GM18870 (cell line): ENCODE measurements around the gene KCTD11.

Source experiments
- ATAC-seq: cut with Tn5 transposase; IDR thresholded peaks from one replicate; pipeline ENCODE4 v1.9.1; 2021; ENCODE audit warnings: moderate library complexity; ENCODE audit not compliant: unreplicated experiment

Gene KCTD11

DNA sequence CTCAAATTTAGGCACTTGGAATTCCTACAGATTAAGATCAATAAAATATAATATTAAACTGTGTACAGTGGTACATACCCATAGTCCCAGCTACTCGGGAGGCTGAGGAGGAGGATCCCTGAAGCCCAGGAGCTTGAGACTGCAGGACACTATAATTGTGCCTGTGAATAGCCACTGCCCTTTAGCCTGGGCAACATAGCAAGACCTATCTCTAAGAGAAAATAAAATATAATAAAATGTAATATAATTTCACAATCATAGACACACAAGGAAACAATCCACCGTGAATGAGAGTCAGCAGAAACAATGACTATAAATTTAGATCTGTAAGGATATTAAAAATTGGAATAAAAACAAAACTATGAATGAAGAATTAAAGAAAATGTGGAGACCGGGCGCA, 18.9 kb downstream of the KCTD11 start:
- ATAC-seq: no peak

DNA sequence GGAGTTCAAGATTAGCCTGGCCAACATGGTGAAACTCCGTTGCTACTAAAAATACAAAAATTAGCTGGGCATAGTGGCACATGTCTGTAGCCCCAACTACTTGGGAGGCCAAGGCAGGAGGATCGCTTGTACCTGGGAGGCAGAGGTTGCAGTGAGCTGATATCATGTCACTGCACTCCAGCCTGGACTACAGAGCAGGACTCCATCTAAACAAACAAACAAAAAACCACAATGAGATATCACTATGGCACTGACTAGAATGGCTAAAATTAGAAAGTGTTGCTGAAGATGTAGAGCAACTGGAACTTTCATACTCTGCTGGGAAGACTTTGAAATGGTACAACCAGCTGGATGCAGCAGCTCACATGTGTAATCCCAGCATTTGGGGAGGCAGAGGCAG, 22.4 kb downstream of the KCTD11 start:
- no peak for ATAC-seq

DNA sequence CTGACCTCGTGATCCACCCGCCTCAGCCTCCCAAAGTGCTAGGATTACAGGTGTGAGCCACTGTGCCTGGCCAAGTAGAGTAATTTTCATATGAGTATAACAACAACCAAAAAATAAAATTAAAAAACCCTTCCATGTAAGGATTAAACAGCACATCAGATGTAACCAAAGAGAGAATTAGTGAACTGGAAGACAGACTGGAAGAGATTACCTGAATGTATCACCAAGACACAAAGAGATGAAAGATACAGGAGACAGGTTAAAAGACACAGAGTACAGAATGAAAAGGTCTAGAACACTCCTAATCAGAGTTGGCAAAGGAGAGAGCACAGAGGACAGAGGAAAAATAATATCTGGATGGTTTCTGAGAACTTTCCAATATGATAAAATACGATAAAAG, 27.2 kb downstream of the KCTD11 start:
- no peak for ATAC-seq

DNA sequence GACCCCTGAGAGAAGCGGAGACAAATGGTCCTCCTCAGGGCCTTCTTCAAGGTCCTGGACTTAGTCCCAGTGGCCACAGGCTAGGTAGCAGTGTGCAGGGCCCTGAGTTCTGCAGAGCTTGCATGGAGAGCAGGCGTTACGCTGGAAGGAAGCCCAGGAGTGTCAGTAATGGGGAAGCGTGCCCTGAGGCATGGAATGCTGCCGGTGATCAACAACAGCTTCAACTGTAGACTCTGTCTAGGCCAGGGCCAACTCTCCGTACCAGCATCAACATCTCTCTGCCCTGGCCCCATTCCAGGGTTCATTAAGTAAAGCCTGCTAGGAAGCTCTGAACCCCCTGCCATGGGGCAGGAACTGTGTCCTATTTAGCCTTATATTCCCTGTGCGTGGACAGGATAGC, 28.4 kb downstream of the KCTD11 start:
- ATAC-seq: no peak

DNA sequence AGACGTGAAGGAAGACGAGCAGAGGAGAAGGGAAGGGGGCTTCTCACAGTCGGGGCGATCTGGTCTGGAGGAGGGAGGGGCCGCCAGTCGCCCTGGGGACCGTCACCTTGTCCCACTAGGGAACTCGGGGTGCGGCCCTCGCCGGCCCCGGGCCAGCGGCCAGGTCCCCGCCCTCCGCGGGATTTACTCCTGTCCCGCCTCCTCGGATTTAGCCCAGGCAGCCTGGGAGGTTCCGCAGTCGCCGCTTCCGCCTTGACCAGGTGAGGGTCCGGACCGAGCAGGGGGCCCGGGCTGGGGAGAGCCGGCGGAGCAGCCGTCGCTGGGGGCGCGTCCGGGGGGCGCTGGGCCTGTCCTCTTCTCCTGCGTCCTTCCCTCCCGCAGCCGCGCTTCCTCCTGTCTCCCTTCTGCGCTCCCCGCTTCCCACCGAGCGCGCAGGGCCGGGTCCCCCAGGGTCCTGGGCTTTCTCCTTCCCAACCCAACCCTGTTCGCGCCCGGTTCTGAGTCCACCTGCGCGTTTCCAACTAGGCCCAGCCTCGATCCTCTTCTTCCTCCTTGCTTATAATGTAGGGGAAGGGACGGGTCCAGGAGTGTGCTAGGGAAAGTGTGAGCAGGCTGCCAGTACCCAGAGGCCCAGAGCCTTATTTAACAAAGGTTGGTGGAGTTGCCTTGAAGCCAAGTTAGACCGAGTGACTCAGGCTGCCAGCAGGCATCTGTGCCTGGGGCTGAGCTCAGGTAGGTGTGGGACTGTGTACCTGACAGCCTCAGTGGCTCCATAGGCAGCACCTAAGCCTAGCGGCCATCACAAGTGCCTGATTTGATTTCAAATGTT, 29.1 kb downstream of the KCTD11 start, which contains the start of gene TNK1:
TNK1 (plus strand) TSS at position 235 of the 829 bp plus-strand sequence. CDS start 1,838 bp downstream, outside the sequence.
- ATAC-seq: no peak

DNA sequence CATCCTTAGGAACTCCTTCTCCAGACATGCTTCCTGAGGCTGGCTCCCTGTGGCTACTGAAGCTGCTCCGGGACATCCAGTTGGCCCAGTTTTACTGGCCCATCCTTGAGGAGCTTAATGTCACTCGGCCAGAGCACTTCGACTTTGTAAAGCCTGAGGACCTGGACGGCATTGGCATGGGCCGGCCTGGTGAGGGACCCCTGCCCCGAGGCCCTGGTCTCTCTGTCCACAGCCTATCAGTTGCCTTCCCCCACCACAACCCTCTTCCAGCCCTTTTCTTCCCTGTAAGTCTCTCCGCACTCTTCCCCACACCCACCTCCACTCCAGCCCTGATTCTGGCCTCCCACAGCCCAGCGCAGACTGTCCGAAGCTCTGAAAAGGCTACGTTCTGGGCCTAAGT, 30.9 kb downstream of the KCTD11 start:
- no peak for ATAC-seq

DNA sequence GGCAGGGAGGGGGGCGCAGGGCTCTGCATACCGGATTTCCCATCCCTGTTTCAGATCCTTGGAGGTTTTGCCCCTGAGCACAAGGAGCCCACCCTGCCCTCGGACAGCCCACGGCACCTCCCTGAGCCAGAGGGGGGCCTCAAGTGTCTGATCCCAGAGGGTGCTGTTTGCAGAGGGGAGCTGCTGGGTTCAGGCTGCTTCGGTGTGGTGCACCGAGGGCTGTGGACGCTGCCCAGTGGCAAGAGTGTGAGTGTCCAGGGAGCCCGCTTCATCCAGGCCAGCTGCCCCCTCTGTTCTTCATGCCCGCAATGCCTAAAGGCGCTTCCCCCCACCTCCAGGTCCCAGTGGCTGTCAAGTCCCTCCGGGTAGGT, 31.4 kb downstream of the KCTD11 start:
- no peak for ATAC-seq

DNA sequence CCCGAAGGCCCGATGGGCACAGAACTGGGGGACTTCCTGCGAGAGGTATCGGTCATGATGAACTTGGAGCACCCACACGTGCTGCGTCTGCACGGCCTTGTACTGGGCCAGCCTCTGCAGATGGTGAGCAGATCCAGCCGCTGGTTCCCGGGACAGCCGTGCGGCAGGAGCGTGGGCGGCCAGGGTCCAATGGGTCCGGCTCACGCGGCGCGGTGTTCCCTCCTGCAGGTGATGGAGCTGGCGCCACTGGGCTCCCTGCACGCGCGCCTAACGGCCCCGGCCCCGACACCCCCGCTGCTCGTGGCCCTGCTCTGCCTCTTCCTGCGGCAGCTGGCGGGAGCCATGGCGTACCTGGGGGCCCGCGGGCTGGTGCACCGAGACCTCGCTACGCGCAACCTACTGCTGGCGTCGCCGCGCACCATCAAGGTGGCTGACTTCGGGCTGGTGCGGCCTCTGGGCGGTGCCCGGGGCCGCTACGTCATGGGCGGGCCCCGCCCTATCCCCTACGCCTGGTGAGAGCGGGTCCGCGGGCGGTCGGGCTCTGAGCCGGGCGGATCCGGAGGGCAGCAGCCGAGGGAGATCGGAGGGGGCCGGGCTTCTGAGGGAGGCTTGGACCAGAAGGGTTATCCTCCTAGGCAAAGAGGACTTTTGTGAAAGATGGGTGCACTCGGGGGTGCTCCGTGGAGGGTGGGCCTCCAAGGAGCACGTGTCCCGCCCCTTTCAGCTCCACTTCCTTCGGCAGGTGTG, 32.0 kb downstream of the KCTD11 start:
- ATAC-seq: no peak

DNA sequence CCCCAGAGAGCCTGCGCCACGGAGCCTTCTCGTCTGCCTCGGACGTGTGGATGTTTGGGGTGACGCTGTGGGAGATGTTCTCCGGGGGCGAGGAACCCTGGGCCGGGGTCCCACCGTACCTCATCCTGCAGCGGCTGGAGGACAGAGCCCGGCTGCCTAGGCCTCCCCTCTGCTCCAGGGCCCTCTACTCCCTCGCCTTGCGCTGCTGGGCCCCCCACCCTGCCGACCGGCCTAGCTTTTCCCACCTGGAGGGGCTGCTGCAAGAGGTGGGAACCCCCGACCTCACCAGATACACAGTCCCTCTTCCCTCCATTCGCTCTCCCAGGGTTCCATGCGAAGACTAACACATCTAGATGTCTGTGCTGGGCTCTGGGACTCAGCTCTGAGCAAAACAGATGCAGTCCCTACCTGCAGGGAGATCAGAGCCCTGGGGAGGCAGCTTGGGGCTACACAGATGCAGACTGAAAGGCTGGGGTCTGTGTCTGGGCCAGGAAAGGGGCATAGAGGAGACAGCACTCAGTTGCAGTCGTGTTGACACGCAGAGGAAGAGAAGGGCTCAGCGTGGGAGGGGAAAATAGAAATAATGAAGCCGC, 32.6 kb downstream of the KCTD11 start:
- no peak for ATAC-seq

DNA sequence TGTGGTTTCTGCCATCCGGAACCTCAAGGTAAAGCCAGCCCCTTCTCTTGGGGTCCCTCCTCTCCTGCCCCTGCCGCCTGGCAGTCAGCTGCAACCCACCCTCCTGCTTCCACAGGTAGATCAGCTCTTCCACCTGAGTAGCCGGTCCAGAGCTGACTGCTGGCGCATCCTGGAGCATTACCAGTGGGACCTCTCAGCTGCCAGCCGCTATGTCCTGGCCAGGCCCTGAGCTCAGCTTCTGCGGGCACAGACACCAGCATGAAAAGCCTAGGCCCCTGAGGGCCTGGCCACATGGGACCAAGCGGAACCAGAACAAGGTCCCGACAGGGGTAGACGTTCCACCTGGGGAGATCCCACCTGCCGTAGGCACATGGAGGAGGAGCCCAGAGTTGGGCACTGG, 36.9 kb downstream of the KCTD11 start:
- ATAC-seq: no peak

DNA sequence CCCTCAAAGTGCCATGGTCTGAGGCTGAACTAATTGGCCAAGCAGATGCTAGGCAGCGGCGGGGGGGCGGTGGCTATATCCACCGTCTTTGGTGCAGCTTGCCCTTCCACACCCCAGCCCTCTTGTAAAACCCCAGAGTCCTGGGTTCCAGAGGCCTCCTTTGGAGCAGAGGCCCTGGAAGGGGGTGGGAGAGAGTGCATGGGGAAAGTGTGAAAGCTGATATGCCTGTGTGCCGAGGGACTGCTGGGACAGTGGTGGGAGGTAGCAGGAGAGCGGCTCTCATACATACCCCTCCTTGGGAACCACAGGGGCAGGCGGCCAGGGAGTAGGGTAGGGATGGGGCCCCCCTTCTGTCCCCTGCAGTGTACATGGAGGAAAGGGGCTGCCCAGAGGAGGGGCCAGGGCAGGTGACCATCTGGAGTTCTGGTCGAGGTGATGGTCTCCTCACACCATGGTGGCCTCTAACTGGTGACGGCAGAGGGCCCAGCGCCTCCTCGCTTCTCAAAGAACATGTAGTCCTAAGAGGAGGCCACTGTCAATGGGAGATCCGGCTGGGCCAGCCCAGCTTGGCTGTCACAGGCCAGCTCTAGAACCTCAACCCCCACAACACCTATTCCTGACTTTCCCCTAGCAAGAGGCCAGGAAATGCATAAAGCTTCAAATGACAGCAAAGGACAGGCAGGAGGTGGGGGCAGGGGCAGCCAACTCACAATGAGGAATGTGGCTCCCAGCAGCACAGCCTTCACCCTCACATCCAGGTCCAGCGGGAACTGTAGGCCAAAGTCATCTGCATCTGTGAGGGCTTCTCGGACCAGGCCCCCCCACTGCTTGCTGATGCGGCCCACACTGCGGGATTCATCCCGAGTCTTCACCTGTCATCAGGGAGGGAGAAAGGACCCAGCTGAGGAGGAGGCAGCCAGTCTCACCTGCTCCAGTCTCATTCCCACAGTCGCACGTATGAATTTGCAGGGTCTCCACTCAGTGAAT, 38.3 kb downstream of the KCTD11 start:
- no peak for ATAC-seq

DNA sequence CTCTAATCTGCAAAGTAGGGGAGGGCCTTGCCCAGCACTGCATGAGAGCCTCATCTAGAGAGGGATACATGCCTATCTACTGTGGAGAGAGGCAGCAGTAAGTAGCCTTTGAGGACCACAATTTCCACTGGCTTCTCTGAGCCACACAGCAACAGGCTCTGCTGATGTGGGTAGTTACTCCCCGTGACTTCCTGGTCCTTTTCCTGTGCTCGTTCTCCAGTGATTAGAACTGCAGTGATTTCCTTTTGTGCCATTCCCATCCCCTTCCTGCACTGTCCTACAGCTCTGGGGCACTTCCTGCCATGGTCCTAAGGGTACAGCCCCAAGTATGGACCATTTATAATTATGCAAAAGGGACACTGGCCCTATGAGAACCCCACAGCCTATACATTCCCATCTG, 39.3 kb downstream of the KCTD11 start:
- ATAC-seq: no peak

DNA sequence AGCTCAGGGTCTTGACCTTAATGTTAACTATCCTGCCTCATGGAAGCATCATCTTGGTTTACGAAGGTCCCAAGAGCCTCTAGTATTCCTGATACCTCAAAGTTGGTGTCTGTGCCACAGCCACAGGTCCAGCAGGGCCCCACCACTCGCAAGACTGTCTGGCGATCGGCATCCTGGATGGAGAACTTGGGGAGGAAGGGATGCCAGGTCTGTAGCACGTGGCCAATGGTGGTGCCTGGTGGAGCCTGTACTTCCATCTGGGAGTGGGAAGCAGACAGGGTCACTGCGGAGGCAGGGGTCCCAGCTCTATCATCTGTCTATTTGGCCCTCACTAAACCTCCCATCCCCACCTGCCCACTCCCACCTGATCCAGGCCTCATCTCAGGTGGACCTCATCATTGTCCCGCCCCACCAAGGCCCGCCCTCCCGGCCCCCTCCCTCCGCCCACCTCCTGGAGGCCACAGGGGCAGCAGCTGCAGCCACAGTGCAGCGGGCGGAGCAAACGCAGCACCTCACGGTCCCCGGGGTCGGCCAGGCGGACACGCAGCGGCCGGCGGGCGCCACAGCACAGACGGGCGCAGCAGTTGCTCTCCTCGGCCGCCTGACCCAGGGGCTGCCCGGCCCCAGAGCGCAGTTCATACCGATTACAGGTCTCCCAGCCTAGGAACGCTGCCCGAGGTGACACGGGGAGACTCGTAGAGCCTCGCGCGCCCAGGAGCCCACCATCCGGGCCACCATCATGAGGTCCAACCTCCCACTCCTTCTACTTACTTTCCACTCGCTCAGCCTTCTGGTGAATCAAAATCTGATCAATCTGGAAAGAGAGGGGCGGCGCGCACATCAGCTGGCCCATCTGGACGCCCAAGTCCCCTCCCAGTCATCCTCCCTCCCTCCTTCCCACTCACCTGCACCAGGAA, 41.0 kb downstream of the KCTD11 start:
- ATAC-seq: no peak

DNA sequence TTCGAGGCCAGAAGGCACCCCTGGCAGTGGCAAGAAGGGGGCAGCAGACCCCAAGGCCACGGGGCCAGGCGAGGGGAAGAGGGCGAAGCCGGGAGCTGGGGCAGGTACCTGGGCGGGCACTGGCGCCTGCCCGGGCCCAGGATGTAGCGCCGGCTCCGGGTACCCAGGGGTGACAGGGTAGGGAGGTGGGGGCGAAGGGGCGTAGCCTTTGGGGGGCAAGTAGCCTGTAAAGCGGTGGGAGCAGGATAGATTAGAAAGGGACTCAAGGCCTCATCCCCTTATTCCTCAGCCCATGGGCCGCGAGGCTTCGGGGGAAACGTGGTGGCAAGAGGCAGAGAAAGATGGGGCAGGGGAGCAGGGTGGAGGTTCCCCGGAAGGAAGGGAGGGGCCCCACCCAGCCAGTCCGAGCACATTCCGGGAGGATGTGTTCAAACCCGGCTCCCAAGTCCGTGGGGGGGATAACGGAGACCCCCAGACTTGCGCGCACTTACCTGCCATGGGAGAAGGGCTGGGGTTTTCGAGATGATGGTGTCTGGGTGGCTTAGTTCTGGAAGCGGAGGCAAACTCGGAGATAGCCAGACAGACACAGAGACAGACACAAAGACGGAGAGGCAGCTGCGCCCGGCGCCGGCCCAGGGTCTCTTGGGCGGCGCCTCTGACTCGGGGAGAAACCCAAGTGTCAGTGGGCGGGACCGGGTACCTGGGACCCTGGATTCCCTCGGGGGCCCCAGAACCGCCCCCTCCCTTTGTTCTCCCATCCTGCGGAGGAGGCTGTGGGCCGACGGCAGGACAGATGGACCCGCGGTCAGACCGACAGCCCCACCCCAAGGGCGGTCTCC, 41.9 kb downstream of the KCTD11 start:
- no peak for ATAC-seq

DNA sequence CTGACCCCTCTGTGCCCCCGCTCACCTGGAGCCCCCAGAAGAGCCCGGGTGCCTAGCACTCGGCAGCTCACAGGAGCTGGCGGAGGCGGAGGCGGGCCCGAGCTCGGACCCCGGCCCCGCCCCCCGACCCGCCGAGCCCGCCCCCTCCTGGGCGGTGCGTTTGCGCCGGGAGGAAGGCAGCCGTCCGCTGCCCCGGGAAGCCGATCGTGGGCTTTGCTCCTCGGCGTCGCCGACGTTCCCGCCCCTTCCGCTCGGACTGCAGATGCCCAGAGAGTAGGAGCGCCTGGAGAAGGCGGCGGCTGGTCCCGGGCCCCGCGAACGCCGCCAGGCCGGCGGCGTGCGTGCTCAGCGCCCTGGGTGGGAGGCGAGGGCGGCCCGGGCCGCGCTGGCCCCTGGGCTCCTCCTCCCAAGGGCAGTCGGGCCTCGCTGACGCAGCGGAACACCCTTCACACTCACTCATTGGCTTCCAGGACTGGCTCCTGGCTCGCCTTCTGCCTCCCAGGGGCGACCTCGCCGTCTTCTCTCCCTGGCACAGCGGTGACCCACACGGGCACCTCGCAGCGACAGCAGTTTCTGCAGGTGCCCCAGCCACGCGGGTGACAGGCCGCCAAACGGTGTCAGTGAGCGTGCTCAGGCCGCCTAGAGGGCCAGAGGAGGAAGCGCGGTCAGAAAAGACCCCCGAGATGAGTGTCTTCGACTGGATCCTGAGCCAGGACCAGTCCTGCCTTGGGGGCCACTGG, 42.7 kb downstream of the KCTD11 start, which contains the start of gene PLSCR3:
PLSCR3 (minus strand) TSS at position 74 of the 740 bp plus-strand sequence. CDS start 415 bp downstream, outside the sequence.
- ATAC-seq: no peak

DNA sequence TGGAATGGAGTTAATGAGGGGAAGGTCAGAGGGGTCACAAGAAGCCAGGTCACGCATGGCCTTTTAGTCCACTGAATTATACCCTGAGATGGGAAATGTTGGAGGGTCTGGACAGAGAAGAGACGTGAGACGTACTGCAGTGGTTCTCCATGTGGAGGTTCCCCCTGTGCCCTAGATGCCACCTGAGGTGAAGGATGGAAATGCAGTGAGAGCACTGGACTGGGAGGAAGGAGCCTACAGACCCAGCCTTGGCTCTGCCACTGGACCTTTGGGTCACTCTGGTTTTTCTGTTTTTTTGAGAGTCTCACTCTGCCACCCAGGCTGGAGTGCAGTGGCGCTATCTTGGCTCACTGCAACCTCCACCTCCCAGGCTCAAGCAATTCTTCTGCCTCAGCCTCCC, 44.2 kb downstream of the KCTD11 start:
- ATAC-seq: no peak

DNA sequence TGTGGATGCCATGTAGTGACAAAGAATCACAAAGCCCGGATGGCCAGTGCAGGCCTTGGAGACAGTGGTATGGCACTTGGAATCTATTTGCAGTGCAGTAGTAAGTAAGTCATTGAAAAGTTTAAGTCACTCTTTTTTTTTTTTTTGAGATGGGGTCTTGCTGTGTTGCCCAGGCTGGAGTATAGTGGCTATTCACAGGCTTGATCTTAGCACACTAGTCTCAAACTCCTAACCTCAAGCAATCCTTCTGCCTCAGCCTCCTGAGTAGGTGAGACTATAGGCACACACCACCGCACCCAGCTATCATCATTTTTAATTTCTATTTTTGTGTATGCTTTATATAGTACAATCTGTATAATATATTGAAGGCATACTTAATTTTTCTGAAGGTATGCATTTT, 46.6 kb downstream of the KCTD11 start:
- no peak for ATAC-seq
